IPS-15b (cell line): ENCODE measurements around the gene ANG.
"Not testable (repeated sequence)": the region's sequence is repeated elsewhere in the genome, so short reads cannot be mapped to it uniquely, and the experiment has no call there.

Experiments
- H3K27me3 ChIP-seq: one replicate; pipeline ENCODE4 v1.6.1; 2013; ENCODE audit warnings: low read length; ENCODE audit not compliant: control insufficient read depth, insufficient read depth
- H3K36me3 ChIP-seq: one replicate; pipeline ENCODE4 v1.6.1; 2013; ENCODE audit warnings: low read length; ENCODE audit not compliant: control insufficient read depth, insufficient read depth
- H3K4me1 ChIP-seq: one replicate; pipeline ENCODE4 v1.6.1; 2013; ENCODE audit warnings: mild to moderate bottlenecking, low read length; ENCODE audit not compliant: control insufficient read depth, insufficient read depth
- H3K4me3 ChIP-seq: one replicate; pipeline ENCODE4 v1.5.1; 2013; ENCODE audit warnings: low read depth, low read length
- H3K9ac ChIP-seq: one replicate; pipeline ENCODE4 v1.6.1; 2013; ENCODE audit warnings: low read depth, mild to moderate bottlenecking, low read length
- H3K9me3 ChIP-seq: one replicate; pipeline ENCODE4 v1.6.1; 2013; ENCODE audit warnings: mild to moderate bottlenecking, low read length; ENCODE audit not compliant: control insufficient read depth, insufficient read depth

ANG gene

DNA sequence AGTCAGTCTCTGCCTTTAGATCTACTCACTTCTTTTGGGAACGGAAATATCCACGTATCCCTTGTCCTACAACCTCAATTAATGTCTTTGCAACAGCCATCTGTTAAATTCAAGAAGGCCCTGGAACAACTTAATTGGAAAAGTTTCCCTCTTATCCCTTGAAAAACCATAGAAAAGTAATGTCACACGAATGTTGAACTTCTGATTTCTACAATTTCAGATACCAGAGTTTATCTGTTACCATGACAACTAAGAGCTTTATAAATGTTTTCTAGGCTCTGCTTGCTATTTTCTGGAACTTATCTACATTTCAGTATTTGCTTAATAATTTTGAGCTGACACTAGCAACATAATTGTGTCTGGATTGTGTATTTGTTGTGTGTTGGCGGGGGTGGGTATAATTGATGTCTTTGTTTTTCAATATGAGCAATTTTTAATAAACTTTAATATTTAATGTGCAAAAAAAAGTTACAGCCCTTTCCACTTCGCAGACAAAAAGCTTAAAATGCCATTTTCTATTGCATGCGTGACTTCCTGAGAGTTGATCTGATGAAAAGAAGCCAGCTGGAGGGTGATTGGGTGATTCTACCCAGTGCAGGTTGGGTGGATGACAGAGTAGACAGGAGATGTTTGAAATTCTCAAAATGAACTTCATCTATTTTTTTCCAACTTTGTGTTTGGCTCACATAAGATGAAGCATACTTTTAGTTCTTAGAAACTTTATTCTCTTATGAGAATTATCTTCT lies 45.3 kb downstream of the ANG start:
- Histone ChIP-seq H3K27me3 (peaks cover 18% of the 10 kb centered on the region), H3K4me3 (no peak overlapping the region), H3K4me1 (no peaks in the 10 kb centered on the region)

DNA sequence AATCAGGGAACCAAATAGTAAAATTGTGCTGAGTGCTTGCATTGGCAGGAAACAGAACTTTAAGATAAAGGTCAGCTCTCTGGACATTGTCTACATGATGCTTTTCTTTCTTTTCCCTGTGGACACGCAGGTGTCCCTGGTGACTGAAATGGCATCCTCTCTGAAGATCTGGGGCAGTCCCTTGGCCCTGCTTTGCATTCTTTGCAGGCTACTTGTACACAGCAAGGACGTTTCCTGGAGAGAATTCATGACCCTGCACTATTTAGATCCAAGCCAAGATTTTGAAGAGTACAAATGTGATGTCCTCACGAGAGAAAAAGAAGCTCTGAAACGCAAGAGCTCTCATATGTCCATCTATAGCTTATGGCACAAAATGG lies 45.9 kb downstream of the ANG start:
- Histone ChIP-seq H3K4me3 (no peak overlapping the region), H3K4me1 (no peaks in the 10 kb centered on the region), H3K27me3 (peaks cover 18% of the 10 kb centered on the region), H3K36me3 (no peaks in the 10 kb centered on the region), H3K9ac (no peak overlapping the region), H3K9me3 (no peaks in the 10 kb centered on the region)

More for the DNA sequence above, 45.3 kb downstream of the ANG start:
- H3K9ac ChIP-seq: no peak overlapping the region
- H3K36me3 ChIP-seq: no peaks in the 10 kb centered on the region
- H3K9me3 ChIP-seq: no peaks in the 10 kb centered on the region

DNA sequence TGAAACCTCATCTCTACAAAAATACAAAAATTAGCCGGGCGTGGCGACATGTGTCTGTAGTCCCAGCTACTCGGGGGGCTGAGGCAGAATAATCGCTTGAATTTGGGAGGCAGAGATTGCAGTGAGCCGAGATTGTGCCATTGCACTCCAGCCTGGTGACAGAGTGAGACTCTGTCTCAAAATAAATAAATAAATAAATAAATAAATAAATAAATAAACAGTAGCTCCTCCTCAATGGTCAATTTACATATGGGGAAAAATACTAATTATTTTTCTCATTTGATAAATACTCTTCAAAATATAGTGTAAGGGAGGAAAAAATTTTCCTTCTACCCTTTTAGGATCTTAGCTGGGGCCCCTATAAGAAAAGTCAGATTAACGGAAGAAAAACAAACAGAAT lies 49.7 kb downstream of the ANG start:
- not testable (repeated sequence) for H3K9ac ChIP-seq, H3K36me3 ChIP-seq, H3K4me1 ChIP-seq, H3K27me3 ChIP-seq, H3K4me3 ChIP-seq, H3K9me3 ChIP-seq

DNA sequence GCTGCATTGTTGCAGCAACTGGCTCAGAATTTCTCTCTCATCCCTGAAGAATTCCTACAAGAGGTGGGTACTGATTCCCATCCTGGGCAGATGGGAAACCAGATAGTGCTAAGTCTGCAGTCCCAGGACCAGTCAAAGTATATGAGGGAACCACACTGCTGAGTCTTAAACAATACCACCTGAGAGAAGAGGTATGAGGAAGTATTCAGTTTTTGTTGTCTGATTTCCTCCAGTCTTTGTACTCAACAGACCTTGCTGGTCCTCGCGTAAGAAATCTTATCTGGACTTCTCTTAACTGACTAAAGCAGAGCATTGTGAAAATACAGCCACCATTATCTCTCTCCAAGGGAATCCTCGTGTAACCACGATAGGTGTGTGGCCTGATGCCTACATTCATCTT lies 53.6 kb downstream of the ANG start:
- no peaks in the 10 kb centered on the region for H3K36me3 ChIP-seq

DNA sequence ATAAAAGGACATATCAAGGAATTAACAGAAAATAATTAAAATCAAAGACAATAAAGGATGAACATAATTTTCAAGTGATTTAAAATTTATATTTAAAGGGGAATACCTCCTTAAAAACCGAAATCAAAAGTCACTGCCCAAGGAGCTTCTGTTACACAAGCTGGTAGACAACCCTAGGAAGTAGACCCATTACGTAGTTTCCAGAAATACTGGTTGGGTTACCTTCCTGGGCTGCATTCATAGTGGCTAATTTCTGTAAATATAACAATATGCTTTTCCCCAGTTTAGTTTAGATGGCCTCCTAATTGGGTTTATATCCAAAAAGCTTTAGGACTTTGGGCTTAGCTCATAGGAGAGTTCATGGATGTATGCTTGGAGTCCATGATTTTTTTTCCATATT lies 55.0 kb downstream of the ANG start:
- Histone ChIP-seq H3K36me3 (no peaks in the 10 kb centered on the region), H3K4me1 (no peaks in the 10 kb centered on the region), H3K9ac (no peak overlapping the region), H3K4me3 (no peak overlapping the region), H3K27me3 (no peaks in the 10 kb centered on the region), H3K9me3 (no peaks in the 10 kb centered on the region)

More for the DNA sequence above, 53.6 kb downstream of the ANG start:
- no peaks in the 10 kb centered on the region for H3K27me3 ChIP-seq
- no peaks in the 10 kb centered on the region for H3K9me3 ChIP-seq
- no peak overlapping the region for H3K4me3 ChIP-seq
- no peak overlapping the region for H3K9ac ChIP-seq
- no peaks in the 10 kb centered on the region for H3K4me1 ChIP-seq
